ENCODE data around the gene GARIN5B. TPM values are rescaled to one million over a fixed set of nuclear protein-coding genes. Genes with fewer than 3 reads are reported as not detected.

Gene GARIN5B
- total and polyA plus RNA-seq, 2 of the 8 experiments (the other 6 are each of a cell fraction or from before 2014, with no cell fraction given), result 0.03 TPM; not detected in 1

GRCh38 chr19:55319785-55320184, 43.3 kb downstream of the GARIN5B start:
- Histone ChIP-seq H2BK120ac (replicated peaks; ENCODE audit: low read depth, low read length) (no peak overlapping the region), H2BK5ac (ENCODE audit: low read depth, low read length) (no peak overlapping the region), H3K79me1 (ENCODE audit: low read depth, low read length) (no peaks in the 10 kb centered on the region), H2AK5ac (ENCODE audit: low read depth, low read length) (no peak overlapping the region), H3K4me3 (ENCODE audit: extremely low read depth in 1 of 4, insufficient read depth in 2 of 4, low read depth in 3 of 4, low read length in 4 of 4) (peak overlapping the region; percentile 24 to 56 (median 37); a peak in 7 of 8 replicates), H3K4me1 (replicated peaks in 1 of 4; ENCODE audit: control insufficient read depth in 3 of 4, insufficient read depth in 4 of 4, low read length in 3 of 4) (peaks cover 0 to 10% (median 5%) of the 10 kb centered on the region in 4 experiments; a peak in 6 of 7 replicates), H3K4me2 (ENCODE audit: insufficient read depth in 1 of 2, low read depth in 2 of 2, low read length in 2 of 2) (peak overlapping the region; percentile 77 to 80), H4K91ac (replicated peaks; ENCODE audit: insufficient read length, low read length) (no peak overlapping the region), H3K36me3 (ENCODE audit: control insufficient read depth in 2 of 4, insufficient read depth in 4 of 4, low read length in 3 of 4) (no peaks in the 10 kb centered on the region), H3K23me2 (ENCODE audit: low read depth, low read length) (peaks cover 2% of the 10 kb centered on the region; the same call in 1 of the 2 replicates), H2BK20ac (ENCODE audit: low read length) (no peak overlapping the region), H3K27ac (ENCODE audit: low read depth, low read length) (no peak overlapping the region), H3K14ac (ENCODE audit: insufficient read length) (no peak overlapping the region), H2BK15ac (ENCODE audit: low read length) (peak overlapping the region; percentile 97; the same call in 1 of the 2 replicates), H3K23ac (ENCODE audit: insufficient read length) (no peak overlapping the region), H3K56ac (replicated peaks; ENCODE audit: insufficient read length, low read depth, low read length) (no peak overlapping the region), H4K20me1 (replicated peaks in 1 of 2; ENCODE audit: control insufficient read depth in 1 of 2, insufficient read depth in 2 of 2, low read length in 2 of 2) (no peaks in the 10 kb centered on the region), H3K27me3 (replicated peaks in 1 of 4; ENCODE audit: control insufficient read depth in 3 of 4, extremely low read depth in 1 of 4, insufficient read depth in 3 of 4, low read length in 3 of 4) (no peaks in the 10 kb centered on the region), H3K18ac (ENCODE audit: extremely low read depth, low read length) (peak overlapping the region; percentile 97), H4K8ac (ENCODE audit: extremely low read depth, insufficient read depth, low read length) (peak overlapping the region; percentile 73), H2BK12ac (ENCODE audit: low read depth, low read length) (0 out of 2 replicates have a peak overlapping the region, but pooled peaks have one; percentile 60), H4K5ac (ENCODE audit: insufficient read length, low read depth, low read length) (peak overlapping the region; percentile 57), H3K4ac (replicated peaks; ENCODE audit: insufficient read length, low read depth, low read length) (no peak overlapping the region), H3K79me2 (ENCODE audit: control insufficient read depth in 1 of 2, insufficient read depth in 2 of 2, low read length in 2 of 2) (no peaks in the 10 kb centered on the region), H2AFZ (ENCODE audit: low read length) (peak overlapping the region; percentile 74), H3K9me3 (ENCODE audit: insufficient read depth in 2 of 2, low read depth in 1 of 2, low read length in 1 of 2) (no peaks in the 10 kb centered on the region), H3K9ac (replicated peaks in 1 of 4; ENCODE audit: extremely low read depth in 1 of 4, low read depth in 3 of 4, low read length in 3 of 4) (no peak overlapping the region; a peak in 1 of 7 replicates)
- peak; percentile 61 to 93 for DNase-seq (ENCODE audit: low read depth in 1 of 2, low spot score in 2 of 2)
- POLR2A ChIA-PET (ENCODE audit: partially characterized antibody), result interaction anchor here (0.6 to 4.3 kb wide), 6 partner anchors 14 to 254 kb away, joined by 3 to 23 read pairs (median 9); partner anchors contain the start of genes KMT5C and UBE2S
- FAIRE-seq, result no peak
- WGBS, 2 experiments (ENCODE audit: extremely low coverage in 1 of 2, insufficient coverage in 1 of 2, insufficient read length in 1 of 2, insufficient replicate concordance in 2 of 2, low coverage in 1 of 2, low lambda C conversion rate in 2 of 2, missing lambda C conversion rate in 1 of 2), result 10% methylated on average over 21 of the region's 21 CpGs; no CpG with 5 or more reads in 1 of the 2 experiments
- CTCF ChIA-PET (ENCODE audit: partially characterized antibody), result interaction anchor here (1.5 to 1.6 kb wide), 2 partner anchors 18 to 28 kb away, joined by 7 read pairs; no protein-coding TSS in a partner anchor
- TF ChIP-seq CHD2 (IDR thresholded peaks at IDR 0.05; ENCODE audit: low read length) (no peak), POLR2AphosphoS5 (IDR thresholded peaks at IDR 0.05; ENCODE audit: low read depth, low read length) (no peak), CREB1 (IDR thresholded peaks at IDR 0.05) (peak; percentile 51; the same call in 1 of the 2 replicates), ATF3 (IDR thresholded peaks at IDR 0.05; ENCODE audit: insufficient read depth, low read depth, low read length) (peak; percentile 47; the same call in 1 of the 2 replicates), TAF1 (IDR thresholded peaks at IDR 0.05; ENCODE audit: low read depth, low read length) (no peak), GTF2F1 (IDR thresholded peaks at IDR 0.05; ENCODE audit: borderline replicate concordance, low read depth, low read length) (no peak), TAF7 (optimal IDR thresholded peaks at IDR 0.05; ENCODE audit: borderline replicate concordance, low read depth, low read length) (no peak), EZH2 (IDR thresholded peaks at IDR 0.05; ENCODE audit: low read depth, low read length, severe bottlenecking) (no peak), RFX5 (IDR thresholded peaks at IDR 0.05; ENCODE audit: borderline replicate concordance, low read depth, low read length) (no peak), EP300 (IDR thresholded peaks at IDR 0.05; ENCODE audit: borderline replicate concordance in 1 of 2, low read depth in 2 of 2, low read length in 2 of 2) (no peak), ASH2L (IDR thresholded peaks at IDR 0.05; ENCODE audit: low read length) (peak; percentile 30), SIRT6 (IDR thresholded peaks at IDR 0.05; ENCODE audit: low read length) (no peak), SIX5 (IDR thresholded peaks at IDR 0.05; ENCODE audit: low read depth, low read length) (peak; percentile 98), PHF8 (conservative IDR thresholded peaks at IDR 0.05; ENCODE audit: low read depth, low read length) (no peak)

All from H1 (cell line).